SK-N-SH treated with all-trans-retinoic acid at 6 μM for 48 hours (cell line): ENCODE results near the gene PHF19.
A peak's percentile ranks its signal among the peaks of the same experiment; 100 is the strongest.

Source experiments
- ATAC-seq: fragments of 200-7000 bp; cut with Tn5 transposase; 3 replicates; pipeline ENCODE4 v1.9.1; 2020; ENCODE audit warnings: mild to moderate bottlenecking, moderate library complexity
- ARNTL ChIP-seq: fragments of 450-650 bp; formaldehyde crosslinking; IDR thresholded peaks from 2 replicates; pipeline ENCODE4 v1.5.0; 2020; ENCODE audit warnings: low read depth, mild to moderate bottlenecking, moderate library complexity, borderline replicate concordance
- BACH2 ChIP-seq: fragments of 250-450 bp; sonication (Bioruptor Pico); IDR thresholded peaks from 2 replicates; pipeline ENCODE4 v1.9.0; 2021; ENCODE audit warnings: mild to moderate bottlenecking, borderline replicate concordance
- CSDC2 ChIP-seq: fragments of 250-450 bp; sonication (Bioruptor Pico); IDR thresholded peaks from 2 replicates; pipeline ENCODE4 v1.5.0; 2020; ENCODE audit warnings: mild to moderate bottlenecking, moderate library complexity
- ESRRG ChIP-seq: fragments of 250-450 bp; sonication (Bioruptor Pico); IDR thresholded peaks from 2 replicates; pipeline ENCODE4 v1.6.1; 2021; ENCODE audit warnings: mild to moderate bottlenecking
- GLIS3 ChIP-seq: fragments of 250-450 bp; sonication (Bioruptor Pico); IDR thresholded peaks from 2 replicates; pipeline ENCODE4 v1.5.0; 2020; ENCODE audit warnings: mild to moderate bottlenecking, moderate library complexity
- ISL1 ChIP-seq: fragments of 250-450 bp; sonication (Bioruptor Pico); IDR thresholded peaks from 2 replicates; pipeline ENCODE4 v2.1.2; 2022; ENCODE audit warnings: mild to moderate bottlenecking, moderate library complexity
- OSR1 ChIP-seq: fragments of 250-450 bp; sonication (Bioruptor Pico); IDR thresholded peaks from 2 replicates; pipeline ENCODE4 v1.8.0; 2022; ENCODE audit warnings: moderate library complexity, mild to moderate bottlenecking, inconsistent platforms
- POU6F1 ChIP-seq: fragments of 250-450 bp; sonication (Bioruptor Pico); IDR thresholded peaks from 2 replicates; pipeline ENCODE4 v1.8.0; 2021; ENCODE audit warnings: low read depth, mild to moderate bottlenecking, moderate library complexity, borderline replicate concordance
- PPARA ChIP-seq: fragments of 250-450 bp; sonication (Bioruptor Pico); IDR thresholded peaks from 2 replicates; pipeline ENCODE4 v1.5.0; 2020; ENCODE audit warnings: mild to moderate bottlenecking, borderline replicate concordance
- SNAI2 ChIP-seq: fragments of 250-450 bp; sonication (Bioruptor Pico); IDR thresholded peaks from 2 replicates; pipeline ENCODE4 v1.5.0; 2020; ENCODE audit warnings: mild to moderate bottlenecking, moderate library complexity
- TCF4 ChIP-seq: fragments of 250-450 bp; sonication (Bioruptor Pico); IDR thresholded peaks from 2 replicates; pipeline ENCODE4 v1.8.0; 2021; ENCODE audit warnings: mild to moderate bottlenecking, moderate library complexity, borderline replicate concordance
- TOX ChIP-seq: fragments of 250-450 bp; sonication (Bioruptor Pico); IDR thresholded peaks from 2 replicates; pipeline ENCODE4 v1.8.0; 2021; ENCODE audit warnings: mild to moderate bottlenecking, moderate library complexity, borderline replicate concordance
- ZC3H10 ChIP-seq: fragments of 250-450 bp; sonication (Bioruptor Pico); IDR thresholded peaks from 2 replicates; pipeline ENCODE4 v1.5.1; 2021; ENCODE audit warnings: mild to moderate bottlenecking, moderate library complexity
- ZFP3 ChIP-seq: fragments of 250-450 bp; sonication (Bioruptor Pico); IDR thresholded peaks from 2 replicates; pipeline ENCODE4 v1.5.0; 2020; ENCODE audit warnings: mild to moderate bottlenecking, moderate library complexity
- ZNF565 ChIP-seq: fragments of 450-650 bp; formaldehyde crosslinking; conservative IDR thresholded peaks from 2 replicates; pipeline ENCODE4 v1.5.0; 2020; ENCODE audit warnings: low read depth, mild to moderate bottlenecking, moderate library complexity
- ZNF70 ChIP-seq: fragments of 450-650 bp; formaldehyde crosslinking; IDR thresholded peaks from 2 replicates; pipeline ENCODE4 v1.5.0; 2020; ENCODE audit warnings: mild to moderate bottlenecking, moderate library complexity
- ZNF8 ChIP-seq: fragments of 450-650 bp; formaldehyde crosslinking; IDR thresholded peaks from 2 replicates; pipeline ENCODE4 v1.5.0; 2020; ENCODE audit warnings: mild to moderate bottlenecking, moderate library complexity
- TF ChIP-seq, protein P1 (sequence below): fragments of 250-450 bp; sonication (Bioruptor Pico); IDR thresholded peaks from 2 replicates; pipeline ENCODE4 v1.5.0; 2020; ENCODE audit warnings: mild to moderate bottlenecking, moderate library complexity
- TF ChIP-seq, protein P2 (sequence below): fragments of 250-450 bp; sonication (Bioruptor Pico); IDR thresholded peaks from 2 replicates; pipeline ENCODE4 v1.5.1; 2020; ENCODE audit warnings: low read depth, mild to moderate bottlenecking, moderate library complexity
- TF ChIP-seq, protein P3 (sequence below): fragments of 250-450 bp; sonication (Bioruptor Pico); IDR thresholded peaks from 2 replicates; pipeline ENCODE4 v1.5.1; 2021; ENCODE audit warnings: mild to moderate bottlenecking, moderate library complexity
- TF ChIP-seq, protein P4 (sequence below): fragments of 250-450 bp; sonication (Bioruptor Pico); IDR thresholded peaks from 2 replicates; pipeline ENCODE4 v1.8.0; 2020; ENCODE audit warnings: mild to moderate bottlenecking, moderate library complexity, borderline replicate concordance

The PHF19 gene

DNA sequence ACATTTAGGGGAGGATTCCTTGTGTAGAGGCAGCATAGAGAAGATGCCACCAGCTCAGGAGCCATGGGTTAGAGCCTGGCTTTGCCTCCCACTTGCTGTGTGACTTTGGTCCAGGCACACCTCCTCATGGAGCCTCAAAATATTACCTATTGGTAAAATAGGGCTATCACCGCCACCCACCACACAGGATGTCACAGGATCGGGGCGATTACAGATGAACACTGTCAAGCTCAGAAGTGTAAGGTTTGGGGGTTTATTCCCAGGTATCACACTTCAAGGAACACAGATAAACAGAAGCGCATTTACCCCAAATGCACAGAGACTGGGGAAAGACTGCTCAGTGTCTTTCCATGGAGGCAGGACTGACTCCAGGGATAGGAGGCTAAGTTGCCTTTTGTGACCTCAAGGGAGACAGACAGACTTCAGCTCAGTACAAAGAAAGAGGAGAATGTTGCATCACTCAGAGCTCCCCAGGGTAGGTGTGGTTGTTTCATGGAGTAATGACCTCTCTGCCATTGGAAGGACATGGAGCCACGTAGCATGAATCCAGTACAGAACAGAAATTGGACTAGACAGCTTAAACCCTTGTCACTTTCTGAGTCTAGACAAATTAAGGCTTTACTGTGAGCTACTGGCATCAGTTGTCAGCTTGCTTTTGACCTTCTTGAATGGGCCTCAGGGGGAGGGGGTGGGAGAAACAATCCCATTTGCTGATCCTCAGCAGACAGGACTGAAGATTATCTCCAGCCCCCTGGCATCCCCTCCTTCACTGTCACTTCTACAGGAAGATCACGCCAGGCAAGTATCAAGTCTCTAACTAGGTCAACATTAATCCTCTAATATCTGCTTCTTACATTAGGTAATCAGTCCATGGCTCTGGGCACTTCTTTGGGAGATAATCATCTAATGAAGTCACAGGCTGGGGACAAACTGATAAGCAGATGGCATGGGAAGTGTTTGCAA is 43.1 kb upstream of the PHF19 start:
- ATAC-seq, result no peak
- TF ChIP-seq ISL1 (CRISPR knock-in tag) (no peak), ZNF70 (CRISPR knock-in tag) (peak; percentile 67; the same call in 1 of the 2 replicates), ZNF8 (CRISPR knock-in tag) (no peak), TCF4 (CRISPR knock-in tag) (peak; percentile 30; the same call in 1 of the 2 replicates), POU6F1 (CRISPR knock-in tag) (no peak), TOX (CRISPR knock-in tag) (no peak)
- TF ChIP-seq, protein P1, sequence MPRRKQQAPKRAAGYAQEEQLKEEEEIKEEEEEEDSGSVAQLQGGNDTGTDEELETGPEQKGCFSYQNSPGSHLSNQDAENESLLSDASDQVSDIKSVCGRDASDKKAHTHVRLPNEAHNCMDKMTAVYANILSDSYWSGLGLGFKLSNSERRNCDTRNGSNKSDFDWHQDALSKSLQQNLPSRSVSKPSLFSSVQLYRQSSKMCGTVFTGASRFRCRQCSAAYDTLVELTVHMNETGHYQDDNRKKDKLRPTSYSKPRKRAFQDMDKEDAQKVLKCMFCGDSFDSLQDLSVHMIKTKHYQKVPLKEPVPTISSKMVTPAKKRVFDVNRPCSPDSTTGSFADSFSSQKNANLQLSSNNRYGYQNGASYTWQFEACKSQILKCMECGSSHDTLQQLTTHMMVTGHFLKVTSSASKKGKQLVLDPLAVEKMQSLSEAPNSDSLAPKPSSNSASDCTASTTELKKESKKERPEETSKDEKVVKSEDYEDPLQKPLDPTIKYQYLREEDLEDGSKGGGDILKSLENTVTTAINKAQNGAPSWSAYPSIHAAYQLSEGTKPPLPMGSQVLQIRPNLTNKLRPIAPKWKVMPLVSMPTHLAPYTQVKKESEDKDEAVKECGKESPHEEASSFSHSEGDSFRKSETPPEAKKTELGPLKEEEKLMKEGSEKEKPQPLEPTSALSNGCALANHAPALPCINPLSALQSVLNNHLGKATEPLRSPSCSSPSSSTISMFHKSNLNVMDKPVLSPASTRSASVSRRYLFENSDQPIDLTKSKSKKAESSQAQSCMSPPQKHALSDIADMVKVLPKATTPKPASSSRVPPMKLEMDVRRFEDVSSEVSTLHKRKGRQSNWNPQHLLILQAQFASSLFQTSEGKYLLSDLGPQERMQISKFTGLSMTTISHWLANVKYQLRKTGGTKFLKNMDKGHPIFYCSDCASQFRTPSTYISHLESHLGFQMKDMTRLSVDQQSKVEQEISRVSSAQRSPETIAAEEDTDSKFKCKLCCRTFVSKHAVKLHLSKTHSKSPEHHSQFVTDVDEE (CRISPR knock-in tag), result no peak
- TF ChIP-seq, protein P2, sequence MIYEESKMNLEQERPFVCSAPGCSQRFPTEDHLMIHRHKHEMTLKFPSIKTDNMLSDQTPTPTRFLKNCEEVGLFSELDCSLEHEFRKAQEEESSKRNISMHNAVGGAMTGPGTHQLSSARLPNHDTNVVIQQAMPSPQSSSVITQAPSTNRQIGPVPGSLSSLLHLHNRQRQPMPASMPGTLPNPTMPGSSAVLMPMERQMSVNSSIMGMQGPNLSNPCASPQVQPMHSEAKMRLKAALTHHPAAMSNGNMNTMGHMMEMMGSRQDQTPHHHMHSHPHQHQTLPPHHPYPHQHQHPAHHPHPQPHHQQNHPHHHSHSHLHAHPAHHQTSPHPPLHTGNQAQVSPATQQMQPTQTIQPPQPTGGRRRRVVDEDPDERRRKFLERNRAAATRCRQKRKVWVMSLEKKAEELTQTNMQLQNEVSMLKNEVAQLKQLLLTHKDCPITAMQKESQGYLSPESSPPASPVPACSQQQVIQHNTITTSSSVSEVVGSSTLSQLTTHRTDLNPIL (CRISPR knock-in tag), result no peak

GRCh38 chr9:120918931-120919842 is 42.2 kb upstream of the PHF19 start:
- TF ChIP-seq SNAI2 (CRISPR knock-in tag) (no peak), ZNF70 (CRISPR knock-in tag) (no peak), ZNF565 (no peak), ESRRG (CRISPR knock-in tag) (no peak), PPARA (no peak), CSDC2 (CRISPR knock-in tag) (no peak), ZC3H10 (CRISPR knock-in tag) (no peak), TOX (CRISPR knock-in tag) (no peak), OSR1 (no peak), ZFP3 (CRISPR knock-in tag) (no peak), BACH2 (CRISPR knock-in tag) (no peak), ZNF8 (CRISPR knock-in tag) (no peak), ARNTL (CRISPR knock-in tag) (no peak), TCF4 (CRISPR knock-in tag) (no peak), ISL1 (CRISPR knock-in tag) (no peak), GLIS3 (CRISPR knock-in tag) (no peak)
- TF ChIP-seq, protein P1 (CRISPR knock-in tag), result no peak
- TF ChIP-seq, protein P3, sequence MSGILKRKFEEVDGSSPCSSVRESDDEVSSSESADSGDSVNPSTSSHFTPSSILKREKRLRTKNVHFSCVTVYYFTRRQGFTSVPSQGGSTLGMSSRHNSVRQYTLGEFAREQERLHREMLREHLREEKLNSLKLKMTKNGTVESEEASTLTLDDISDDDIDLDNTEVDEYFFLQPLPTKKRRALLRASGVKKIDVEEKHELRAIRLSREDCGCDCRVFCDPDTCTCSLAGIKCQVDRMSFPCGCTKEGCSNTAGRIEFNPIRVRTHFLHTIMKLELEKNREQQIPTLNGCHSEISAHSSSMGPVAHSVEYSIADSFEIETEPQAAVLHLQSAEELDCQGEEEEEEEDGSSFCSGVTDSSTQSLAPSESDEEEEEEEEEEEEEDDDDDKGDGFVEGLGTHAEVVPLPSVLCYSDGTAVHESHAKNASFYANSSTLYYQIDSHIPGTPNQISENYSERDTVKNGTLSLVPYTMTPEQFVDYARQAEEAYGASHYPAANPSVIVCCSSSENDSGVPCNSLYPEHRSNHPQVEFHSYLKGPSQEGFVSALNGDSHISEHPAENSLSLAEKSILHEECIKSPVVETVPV (CRISPR knock-in tag), result no peak
- TF ChIP-seq, protein P2 (CRISPR knock-in tag), result no peak
- TF ChIP-seq, protein P4, sequence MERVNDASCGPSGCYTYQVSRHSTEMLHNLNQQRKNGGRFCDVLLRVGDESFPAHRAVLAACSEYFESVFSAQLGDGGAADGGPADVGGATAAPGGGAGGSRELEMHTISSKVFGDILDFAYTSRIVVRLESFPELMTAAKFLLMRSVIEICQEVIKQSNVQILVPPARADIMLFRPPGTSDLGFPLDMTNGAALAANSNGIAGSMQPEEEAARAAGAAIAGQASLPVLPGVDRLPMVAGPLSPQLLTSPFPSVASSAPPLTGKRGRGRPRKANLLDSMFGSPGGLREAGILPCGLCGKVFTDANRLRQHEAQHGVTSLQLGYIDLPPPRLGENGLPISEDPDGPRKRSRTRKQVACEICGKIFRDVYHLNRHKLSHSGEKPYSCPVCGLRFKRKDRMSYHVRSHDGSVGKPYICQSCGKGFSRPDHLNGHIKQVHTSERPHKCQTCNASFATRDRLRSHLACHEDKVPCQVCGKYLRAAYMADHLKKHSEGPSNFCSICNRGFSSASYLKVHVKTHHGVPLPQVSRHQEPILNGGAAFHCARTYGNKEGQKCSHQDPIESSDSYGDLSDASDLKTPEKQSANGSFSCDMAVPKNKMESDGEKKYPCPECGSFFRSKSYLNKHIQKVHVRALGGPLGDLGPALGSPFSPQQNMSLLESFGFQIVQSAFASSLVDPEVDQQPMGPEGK, result no peak
- no peak for ATAC-seq
